Lung (tissue), 16 donors: ENCODE data around the gene TMEM256. TPM values are rescaled to one million over a fixed set of nuclear protein-coding genes. Genes with fewer than 3 reads are reported as not detected.

Experiments
- ATAC-seq: fragments of 200-7000 bp; cut with Tn5 transposase; one replicate; pipeline ENCODE4 v1.9.1; 2020; ENCODE audit warnings: moderate number of reproducible peaks; ENCODE audit not compliant: insufficient read depth, low FRiP score
- DNase-seq, 3 donors: peaks; one replicate each; pipeline ENCODE4 v3.0.0-alpha.2; 2013 to 2017
- H3K27ac ChIP-seq, 2 donors: one replicate each; pipeline ENCODE4 v1.5.1; 2013; ENCODE audit warnings: mild to moderate bottlenecking in 2 of 2, moderate library complexity in 2 of 2, control low read depth in 1 of 2, inconsistent platforms in 1 of 2, low read depth in 1 of 2, low read length in 1 of 2
- H3K27me3 ChIP-seq, 3 donors: one replicate each; pipeline ENCODE4 v1.5.1; 2013; ENCODE audit warnings: low read length in 2 of 3; ENCODE audit not compliant: control insufficient read depth in 3 of 3, insufficient read depth in 3 of 3
- H3K36me3 ChIP-seq, 4 donors: one replicate each; pipeline ENCODE4 v1.5.1; 2013; ENCODE audit warnings: low read length in 4 of 4, mild to moderate bottlenecking in 1 of 4, moderate library complexity in 1 of 4; ENCODE audit not compliant: control insufficient read depth in 4 of 4, insufficient read depth in 4 of 4
- H3K4me1 ChIP-seq, 5 donors: one replicate each; pipeline ENCODE4 v1.5.1; 2013; ENCODE audit warnings: low read length in 5 of 5, mild to moderate bottlenecking in 2 of 5, moderate library complexity in 1 of 5; ENCODE audit not compliant: control insufficient read depth in 5 of 5, insufficient read depth in 5 of 5
- H3K4me3 ChIP-seq: one replicate; pipeline ENCODE4 v1.5.1; 2013; ENCODE audit warnings: mild to moderate bottlenecking, control low read depth, moderate library complexity
- H3K9ac ChIP-seq, 2 donors: one replicate each; pipeline ENCODE4 v1.5.1; 2013; ENCODE audit warnings: low read length in 2 of 2, control low read depth in 1 of 2; ENCODE audit not compliant: insufficient read depth in 1 of 2
- H3K9me3 ChIP-seq, 4 donors: one replicate each; pipeline ENCODE4 v1.5.1; 2013; ENCODE audit warnings: low read length in 3 of 4, mild to moderate bottlenecking in 1 of 4, moderate library complexity in 1 of 4; ENCODE audit not compliant: control insufficient read depth in 4 of 4, insufficient read depth in 3 of 4
- CTCF ChIP-seq: IDR thresholded peaks from 2 replicates; pipeline ENCODE4 v1.5.1; 2012; ENCODE audit warnings: mild to moderate bottlenecking; ENCODE audit errors: control extremely low read depth, extremely low read depth
- WGBS, 2 donors: extraction: QIAGEN DNeasy Blood & Tissue Kit; methylation state at CpG; one replicate each; pipeline ENCODE4 v1.1.7; 2013; 5-methylcytosine and 5-hydroxymethylcytosine counted together
- long read RNA-seq, 5 donors: transcript quantifications; one replicate each; lab custom pipeline, GENCODE V29; 2026
- polyA plus RNA-seq, 2 donors: library from polyadenylated mRNA; stranded (reverse); fragments of 200-250 nt; gene quantifications; one replicate each; pipeline ENCODE4 v1.2.1, GENCODE V29; 2013
- total RNA-seq, 2 donors: library from RNA; depleted of rRNA in 1 of 2; stranded (reverse); fragments of >200 nt in 1 of 2; gene quantifications; one replicate each; pipeline ENCODE4 v1.2.1, GENCODE V29; 2014 to 2021
- donor health status: control.
- donor health status: control.
- donor health status: Bipolar disorder and iron deficiency.
- donor health status: healthy.
- donor health status: DM: yes; HTN: yes; CAD: no.

Gene TMEM256
- 10 to 100 TPM; 70.2 to 78.7 TPM for total RNA-seq
- polyA plus RNA-seq, result 100 to 1,000 TPM in 1 of 2 donors, 10 to 100 TPM in 1; 71.6 to 247 TPM
- long read RNA-seq, donor 1, transcript TMEM256-201 (4 exons, 486 nt), result major isoform, 84 of 85 reads
- long read RNA-seq, donor 1, partial matches to known transcripts, result 0 of 85 reads
- long read RNA-seq, donor 1, other reads (novel, unspliced or antisense), result 0 of 85 reads
- long read RNA-seq, donor 2, transcript TMEM256-202 (2 exons, 403 nt), result minor isoform, 5 of 48 reads
- long read RNA-seq, donor 2, transcript TMEM256-201 (4 exons, 486 nt), result major isoform, 30 of 48 reads
- long read RNA-seq, donor 2, partial matches to known transcripts, result 5 of 48 reads
- long read RNA-seq, donor 2, other reads (novel, unspliced or antisense), result 8 of 48 reads
- long read RNA-seq, donor 3, transcript TMEM256-201 (4 exons, 486 nt), result major isoform, 39 of 59 reads
- long read RNA-seq, donor 3, partial matches to known transcripts, result 20 of 59 reads
- long read RNA-seq, donor 3, other reads (novel, unspliced or antisense), result 0 of 59 reads
- long read RNA-seq, donor 4, transcript TMEM256-201 (4 exons, 486 nt), result major isoform, 41 of 55 reads
- long read RNA-seq, donor 4, partial matches to known transcripts, result 5 of 55 reads
- long read RNA-seq, donor 4, other reads (novel, unspliced or antisense), result 5 of 55 reads
- long read RNA-seq, donor 5, transcript TMEM256-201 (4 exons, 486 nt), result major isoform, 76 of 130 reads
- long read RNA-seq, donor 5, partial matches to known transcripts, result 28 of 130 reads
- long read RNA-seq, donor 5, other reads (novel, unspliced or antisense), result 22 of 130 reads

DNA sequence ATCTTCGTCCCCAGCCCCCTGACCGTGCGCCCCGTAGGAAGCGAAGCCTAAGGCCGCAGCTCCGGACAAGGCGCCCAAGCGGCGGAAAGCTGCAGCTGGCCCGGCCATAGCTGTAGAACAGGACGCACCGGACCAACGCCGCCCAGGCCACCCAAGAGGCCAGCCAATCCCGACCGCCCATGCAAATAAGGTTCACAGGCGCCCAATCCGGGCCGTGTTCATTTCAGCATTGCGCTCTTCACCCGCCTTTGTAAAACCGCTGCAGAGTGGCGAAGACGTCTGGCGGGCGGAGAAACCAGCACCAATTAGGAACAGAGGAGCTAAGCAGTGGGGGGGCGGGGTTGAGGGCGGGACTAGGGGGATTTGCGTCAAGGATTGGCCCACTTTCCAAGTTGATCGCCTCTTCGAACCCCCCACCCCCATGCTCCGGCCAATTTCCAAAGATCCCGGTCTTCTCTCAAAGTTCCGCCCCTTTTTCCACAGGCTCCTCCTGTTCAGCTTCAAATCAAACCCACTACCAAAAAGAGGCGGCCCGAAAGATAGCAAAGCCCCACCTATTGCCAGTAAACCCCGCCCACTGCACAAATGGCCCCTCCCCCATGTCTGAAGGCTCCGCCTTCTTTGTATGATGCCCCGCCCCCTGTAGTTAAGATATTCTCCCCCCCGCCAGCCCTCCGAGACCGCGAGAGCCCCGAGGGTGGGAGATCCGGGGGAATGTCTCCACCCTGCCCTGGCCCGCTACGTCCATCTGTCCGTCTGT lies at the start of gene TMEM256:
Gene TMEM256 (minus strand): TSS at position 121 of the 760 bp plus-strand sequence. CDS start 13 bp downstream, at position 108.
- peak within 1 kb of the TSS in 1 of 2 donors; percentile 90 for H3K9ac ChIP-seq
- peak within 1 kb of the TSS; percentile 87 to 88 for H3K27ac ChIP-seq
- H3K27me3 ChIP-seq, result no peaks in the 10 kb centered on the region
- ATAC-seq, result peak; percentile 93
- no peaks in the 10 kb centered on the region for H3K9me3 ChIP-seq
- H3K4me1 ChIP-seq, result peaks cover 0 to 13% (median 7%) of the 10 kb centered on the region in 5 donors
- H3K36me3 ChIP-seq, result peaks cover 0 to under 1% (median 0%) of the 10 kb centered on the region in 4 donors
- DNase-seq, result peak; percentile 99 to 100 (median 100)
- WGBS, 2 donors, result 0 to 1% methylated on average over 45 to 49 of the region's 49 CpGs
- H3K4me3 ChIP-seq, result peak within 1 kb of the TSS; percentile 51
- TF ChIP-seq CTCF, result no peak

GRCh38 chr17:7448461-7448860 lies 44.6 kb upstream of the TMEM256 start:
- Histone ChIP-seq H3K9me3 (no peaks in the 10 kb centered on the region), H3K4me3 (no peak overlapping the region), H3K4me1 (peaks cover 0 to 5% (median 0%) of the 10 kb centered on the region in 5 donors), H3K27ac (no peak overlapping the region), H3K9ac (no peak overlapping the region), H3K27me3 (peaks cover 0 to 35% (median 32%) of the 10 kb centered on the region in 3 donors), H3K36me3 (no peaks in the 10 kb centered on the region)
- DNase-seq (no peak), ATAC-seq (no peak)
- TF ChIP-seq CTCF, result no peak
- 91 to 92% methylated on average over 7 of the region's 7 CpGs for WGBS, 2 donors

- Histone ChIP-seq H3K4me1 (peaks cover 0 to 10% (median 3%) of the 10 kb centered on the region in 5 donors), H3K36me3 (no peaks in the 10 kb centered on the region), H3K27ac (no peak overlapping the region), H3K4me3 (no peak overlapping the region), H3K9me3 (no peaks in the 10 kb centered on the region), H3K27me3 (peaks cover 0 to 41% (median 34%) of the 10 kb centered on the region in 3 donors), H3K9ac (no peak overlapping the region)
- DNase-seq, result no peak
- TF ChIP-seq CTCF, result no peak
- ATAC-seq, result peak; percentile 37
- 3 to 5% methylated on average over 16 of the region's 16 CpGs for WGBS, 2 donors
These were observed 41.7 kb upstream of the TMEM256 start for GRCh38 chr17:7445619-7445968.
